Cardiac muscle cell (in vitro differentiated cells and primary cell): Measurements from ENCODE around the gene HOXA3. TPM values are rescaled to one million over a fixed set of nuclear protein-coding genes. Genes with fewer than 3 reads are reported as not detected.

Experiments
- DNase-seq, 2 donors: peaks; one replicate each; pipeline versions ENCODE4 v3.0.0 to v3.0.0-alpha.2; 2010 to 2017; ENCODE audit warnings: low read depth in 1 of 2, low spot score in 1 of 2
- H3K27ac ChIP-seq: fragments of 200-600 bp; sonication (generic); 2 replicates; pipeline ENCODE4 v1.5.1; 2016
- H3K27me3 ChIP-seq: fragments of 200-600 bp; sonication (generic); 2 replicates; pipeline ENCODE4 v1.6.0; 2016; ENCODE audit warnings: control low read depth
- H3K36me3 ChIP-seq: fragments of 200-600 bp; sonication (generic); 2 replicates; pipeline ENCODE4 v1.5.1; 2016; ENCODE audit warnings: control low read depth
- H3K4me1 ChIP-seq: fragments of 200-600 bp; sonication (generic); 2 replicates; pipeline ENCODE4 v1.8.1; 2017; ENCODE audit warnings: low read depth, mild to moderate bottlenecking, mixed run types
- H3K4me3 ChIP-seq: fragments of 200-600 bp; sonication (generic); 2 replicates; pipeline ENCODE4 v1.5.1; 2016; ENCODE audit warnings: mild to moderate bottlenecking
- H3K9me3 ChIP-seq: fragments of 200-600 bp; sonication (generic); 2 replicates; pipeline ENCODE4 v1.5.1; 2017; ENCODE audit warnings: low read depth, mild to moderate bottlenecking, control low read depth
- polyA plus RNA-seq: library from polyadenylated mRNA; unstranded; fragments of >200 nt; fragmentation: Nextera tagmentation; extraction: Ambion mirVana; gene quantifications from 2 replicates; pipeline ENCODE4 v1.2.1, GENCODE V29; 2016
- total RNA-seq: library from RNA; depleted of rRNA; stranded (reverse); fragments of >200 nt; gene quantifications from 2 replicates; pipeline ENCODE4 v1.2.3, GENCODE V29; 2016
- TF ChIP-seq, protein P1 (sequence below): IDR thresholded peaks from 2 replicates; pipeline ENCODE4 v1.5.1; 2012; ENCODE audit warnings: low read depth, mild to moderate bottlenecking, low read length

The HOXA3 gene
- total and polyA plus RNA-seq, 2 experiments from 2014 or later = 1.4 to 9.4 TPM

- DNase-seq = peak in 1 of 2 donors; percentile 55
- Histone ChIP-seq H3K27me3 (peaks cover 100% of the 10 kb centered on the region), H3K27ac (no peak overlapping the region)
These were observed 32.1 kb upstream of the HOXA3 start for GRCh38 chr7:27184337-27185012.

GRCh38 chr7:27183682-27184336, 31.4 kb upstream of the HOXA3 start:
- H3K9me3 ChIP-seq = no peaks in the 10 kb centered on the region
- H3K36me3 ChIP-seq = no peaks in the 10 kb centered on the region
- peaks cover 100% of the 10 kb centered on the region for H3K27me3 ChIP-seq
- TF ChIP-seq, protein P1, sequence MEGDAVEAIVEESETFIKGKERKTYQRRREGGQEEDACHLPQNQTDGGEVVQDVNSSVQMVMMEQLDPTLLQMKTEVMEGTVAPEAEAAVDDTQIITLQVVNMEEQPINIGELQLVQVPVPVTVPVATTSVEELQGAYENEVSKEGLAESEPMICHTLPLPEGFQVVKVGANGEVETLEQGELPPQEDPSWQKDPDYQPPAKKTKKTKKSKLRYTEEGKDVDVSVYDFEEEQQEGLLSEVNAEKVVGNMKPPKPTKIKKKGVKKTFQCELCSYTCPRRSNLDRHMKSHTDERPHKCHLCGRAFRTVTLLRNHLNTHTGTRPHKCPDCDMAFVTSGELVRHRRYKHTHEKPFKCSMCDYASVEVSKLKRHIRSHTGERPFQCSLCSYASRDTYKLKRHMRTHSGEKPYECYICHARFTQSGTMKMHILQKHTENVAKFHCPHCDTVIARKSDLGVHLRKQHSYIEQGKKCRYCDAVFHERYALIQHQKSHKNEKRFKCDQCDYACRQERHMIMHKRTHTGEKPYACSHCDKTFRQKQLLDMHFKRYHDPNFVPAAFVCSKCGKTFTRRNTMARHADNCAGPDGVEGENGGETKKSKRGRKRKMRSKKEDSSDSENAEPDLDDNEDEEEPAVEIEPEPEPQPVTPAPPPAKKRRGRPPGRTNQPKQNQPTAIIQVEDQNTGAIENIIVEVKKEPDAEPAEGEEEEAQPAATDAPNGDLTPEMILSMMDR = no peak
- peak overlapping the region; percentile 41 for H3K4me3 ChIP-seq
- DNase-seq = no peak
- H3K27ac ChIP-seq = no peak overlapping the region
- peaks cover 3% of the 10 kb centered on the region for H3K4me1 ChIP-seq

More at GRCh38 chr7:27184337-27185012, 32.1 kb upstream of the HOXA3 start:
- peaks cover 3% of the 10 kb centered on the region for H3K4me1 ChIP-seq
- TF ChIP-seq, protein P1 = no peak
- H3K36me3 ChIP-seq = no peaks in the 10 kb centered on the region
- H3K4me3 ChIP-seq = peak overlapping the region; percentile 41
- no peaks in the 10 kb centered on the region for H3K9me3 ChIP-seq

- DNase-seq = no peak
- H3K27me3 ChIP-seq = peaks cover 100% of the 10 kb centered on the region
- no peaks in the 10 kb centered on the region for H3K36me3 ChIP-seq
- H3K27ac ChIP-seq = no peak overlapping the region
- H3K4me3 ChIP-seq = peak overlapping the region; percentile 41
- TF ChIP-seq, protein P1 = no peak
- no peaks in the 10 kb centered on the region for H3K9me3 ChIP-seq
- peaks cover 3% of the 10 kb centered on the region for H3K4me1 ChIP-seq
These were observed 30.7 kb upstream of the HOXA3 start for GRCh38 chr7:27182861-27183681.

DNA sequence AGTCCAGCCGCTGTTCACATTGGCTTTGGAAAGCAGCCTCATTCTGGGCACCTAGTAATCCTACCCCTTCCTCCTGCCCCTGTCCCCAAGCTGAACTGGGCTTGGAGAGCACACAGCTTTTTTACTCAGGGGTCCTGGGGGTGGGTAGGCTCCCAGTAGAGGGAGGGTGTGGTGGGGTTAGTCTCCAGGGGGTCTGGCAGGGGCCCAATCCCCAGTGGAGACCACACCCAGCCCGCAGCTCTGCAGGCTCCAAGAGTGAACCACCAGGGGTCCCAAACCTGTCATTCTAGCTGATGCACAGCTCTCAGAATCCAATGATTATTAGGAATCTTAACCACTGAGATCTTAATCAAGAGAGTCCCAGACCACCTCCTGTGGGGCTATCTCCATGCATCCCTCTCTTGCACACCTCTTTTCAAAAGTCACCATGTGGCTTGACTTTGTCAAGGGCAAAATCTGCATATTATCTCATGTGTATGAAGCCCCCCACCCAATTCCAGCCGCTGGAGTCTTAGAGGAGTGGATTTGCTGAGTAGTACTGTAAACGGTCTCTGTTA, 30.0 kb upstream of the HOXA3 start:
- peaks cover 100% of the 10 kb centered on the region for H3K27me3 ChIP-seq
- H3K27ac ChIP-seq = no peak overlapping the region
- H3K36me3 ChIP-seq = no peaks in the 10 kb centered on the region
- H3K4me1 ChIP-seq = peaks cover 3% of the 10 kb centered on the region
- H3K4me3 ChIP-seq = no peak overlapping the region
- DNase-seq = no peak
- TF ChIP-seq, protein P1 = no peak
- no peaks in the 10 kb centered on the region for H3K9me3 ChIP-seq

- TF ChIP-seq, protein P1 = no peak
- Histone ChIP-seq H3K9me3 (no peaks in the 10 kb centered on the region), H3K36me3 (no peaks in the 10 kb centered on the region), H3K27ac (no peak overlapping the region), H3K4me3 (no peak overlapping the region), H3K4me1 (peaks cover 3% of the 10 kb centered on the region), H3K27me3 (peaks cover 100% of the 10 kb centered on the region)
- no peak for DNase-seq
These were observed 29.5 kb upstream of the HOXA3 start for GRCh38 chr7:27181795-27182275.
